Parathyroid adenoma (tissue), 2 donors: ENCODE data around the gene CFAP45.

Source experiments
- H2AFZ ChIP-seq: fragments of 300-600 bp; sonication (generic); one replicate; pipeline ENCODE4 v1.7.0; 2017; ENCODE audit warnings: antibody characterized with exemption, mild to moderate bottlenecking
- H3K27ac ChIP-seq: fragments of 300-600 bp; sonication (generic); one replicate; pipeline ENCODE4 v1.7.0; 2017
- H3K27me3 ChIP-seq: fragments of 300-600 bp; sonication (generic); one replicate; pipeline ENCODE4 v1.7.0; 2017; ENCODE audit warnings: low read length; ENCODE audit not compliant: control insufficient read depth, insufficient read depth
- H3K36me3 ChIP-seq: fragments of 300-600 bp; sonication (generic); one replicate; pipeline ENCODE4 v1.7.0; 2017; ENCODE audit warnings: low read length; ENCODE audit not compliant: control insufficient read depth, insufficient read depth
- H3K4me1 ChIP-seq: fragments of 300-600 bp; sonication (generic); one replicate; pipeline ENCODE4 v1.7.0; 2017; ENCODE audit warnings: control low read depth
- H3K4me2 ChIP-seq: fragments of 300-600 bp; sonication (generic); one replicate; pipeline ENCODE4 v1.7.0; 2017; ENCODE audit warnings: low read length
- H3K4me3 ChIP-seq: fragments of 300-600 bp; sonication (generic); one replicate; pipeline ENCODE4 v1.7.0; 2017; ENCODE audit warnings: low read depth, low read length
- H3K79me2 ChIP-seq: fragments of 300-600 bp; sonication (generic); one replicate; pipeline ENCODE4 v1.7.0; 2017; ENCODE audit warnings: control low read depth
- H3K9ac ChIP-seq: fragments of 300-600 bp; sonication (generic); one replicate; pipeline ENCODE4 v1.7.0; 2017; ENCODE audit warnings: mild to moderate bottlenecking
- H3K9me3 ChIP-seq: fragments of 300-600 bp; sonication (generic); one replicate; pipeline ENCODE4 v1.7.0; 2017; ENCODE audit warnings: low read length; ENCODE audit not compliant: control insufficient read depth
- CTCF ChIP-seq: fragments of 300-600 bp; sonication (generic); IDR thresholded peaks from one replicate; pipeline ENCODE4 v1.7.0; 2017; ENCODE audit warnings: antibody characterized with exemption, mild to moderate bottlenecking
- donor health status: primary hyperparathyroidism.

CFAP45 gene

GRCh38 chr1:159942632-159943277 is 42.8 kb upstream of the CFAP45 start:
- Histone ChIP-seq H2AFZ (no peak overlapping the region), H3K36me3 (no peaks in the 10 kb centered on the region), H3K9me3 (no peaks in the 10 kb centered on the region), H3K4me3 (no peak overlapping the region), H3K79me2 (no peaks in the 10 kb centered on the region), H3K4me2 (no peak overlapping the region), H3K27me3 (no peaks in the 10 kb centered on the region), H3K27ac (no peak overlapping the region), H3K9ac (no peak overlapping the region), H3K4me1 (peaks cover 13% of the 10 kb centered on the region)
- TF ChIP-seq CTCF: no peak

GRCh38 chr1:159941591-159942560 is 41.9 kb upstream of the CFAP45 start:
- Histone ChIP-seq H2AFZ (no peak overlapping the region), H3K27me3 (no peaks in the 10 kb centered on the region), H3K36me3 (no peaks in the 10 kb centered on the region), H3K79me2 (no peaks in the 10 kb centered on the region), H3K4me2 (no peak overlapping the region), H3K4me1 (peaks cover 11% of the 10 kb centered on the region), H3K9me3 (no peaks in the 10 kb centered on the region), H3K4me3 (no peak overlapping the region), H3K27ac (no peak overlapping the region), H3K9ac (no peak overlapping the region)
- TF ChIP-seq CTCF: no peak

GRCh38 chr1:159941141-159941540 is 41.2 kb upstream of the CFAP45 start:
- TF ChIP-seq CTCF: no peak
- no peak overlapping the region for H3K27ac ChIP-seq
- no peaks in the 10 kb centered on the region for H3K9me3 ChIP-seq
- no peak overlapping the region for H3K4me2 ChIP-seq
- H3K27me3 ChIP-seq: no peaks in the 10 kb centered on the region
- H3K36me3 ChIP-seq: no peaks in the 10 kb centered on the region
- H3K79me2 ChIP-seq: no peaks in the 10 kb centered on the region
- H3K9ac ChIP-seq: no peak overlapping the region
- H2AFZ ChIP-seq: no peak overlapping the region
- no peak overlapping the region for H3K4me3 ChIP-seq
- H3K4me1 ChIP-seq: peaks cover 4% of the 10 kb centered on the region

GRCh38 chr1:159940006-159940620 is 40.1 kb upstream of the CFAP45 start:
- no peaks in the 10 kb centered on the region for H3K36me3 ChIP-seq
- H3K4me1 ChIP-seq: peaks cover 4% of the 10 kb centered on the region
- no peak for TF ChIP-seq CTCF
- no peak overlapping the region for H3K27ac ChIP-seq
- no peak overlapping the region for H3K4me3 ChIP-seq
- H3K9ac ChIP-seq: no peak overlapping the region
- no peaks in the 10 kb centered on the region for H3K9me3 ChIP-seq
- H2AFZ ChIP-seq: no peak overlapping the region
- H3K27me3 ChIP-seq: no peaks in the 10 kb centered on the region
- no peaks in the 10 kb centered on the region for H3K79me2 ChIP-seq
- H3K4me2 ChIP-seq: no peak overlapping the region
